ENCODE measurements around the gene RNF6. TPM values are rescaled to one million over a fixed set of nuclear protein-coding genes. Genes with fewer than 3 reads are reported as not detected.

RNF6 gene
- total RNA-seq, 2 donors from 2014 or later = 14.1 to 26.2 TPM

- no peak for DNase-seq (ENCODE audit: low spot score)
- Histone ChIP-seq H3K27ac (no peak overlapping the region), H3K36me3 (no peaks in the 10 kb centered on the region), H3K9me3 (no peaks in the 10 kb centered on the region), H3K27me3 (no peaks in the 10 kb centered on the region), H3K4me3 (no peak overlapping the region), H3K4me1 (peaks cover 0 to 25% of the 10 kb centered on the region in 2 donors)
- TF ChIP-seq CTCF (IDR thresholded peaks at IDR 0.05) = no peak
These were observed 38.7 kb downstream of the RNF6 start for GRCh38 chr13:26183416-26183815.

- TF ChIP-seq CTCF (IDR thresholded peaks at IDR 0.05) = no peak
- Histone ChIP-seq H3K9me3 (no peaks in the 10 kb centered on the region), H3K36me3 (no peaks in the 10 kb centered on the region), H3K27ac (no peak overlapping the region), H3K4me3 (no peak overlapping the region), H3K27me3 (no peaks in the 10 kb centered on the region), H3K4me1 (peaks cover 0 to 8% of the 10 kb centered on the region in 2 donors)
- no peak for DNase-seq (ENCODE audit: low spot score)
These were observed 42.8 kb downstream of the RNF6 start for GRCh38 chr13:26179344-26179743.

- no peak for TF ChIP-seq CTCF (IDR thresholded peaks at IDR 0.05)
- Histone ChIP-seq H3K27ac (no peak overlapping the region), H3K4me3 (no peak overlapping the region), H3K9me3 (no peaks in the 10 kb centered on the region), H3K4me1 (no peaks in the 10 kb centered on the region), H3K36me3 (no peaks in the 10 kb centered on the region), H3K27me3 (no peaks in the 10 kb centered on the region)
- DNase-seq (ENCODE audit: low spot score) = no peak
These were observed 53.3 kb downstream of the RNF6 start for GRCh38 chr13:26168835-26169234.

GRCh38 chr13:26168237-26168814, 53.8 kb downstream of the RNF6 start:
- no peak for TF ChIP-seq CTCF (IDR thresholded peaks at IDR 0.05)
- H3K27ac ChIP-seq = no peak overlapping the region
- H3K27me3 ChIP-seq = no peaks in the 10 kb centered on the region
- H3K9me3 ChIP-seq = no peaks in the 10 kb centered on the region
- no peak for DNase-seq (ENCODE audit: low spot score)
- H3K4me1 ChIP-seq = no peaks in the 10 kb centered on the region
- H3K4me3 ChIP-seq = no peak overlapping the region
- H3K36me3 ChIP-seq = no peaks in the 10 kb centered on the region

- H3K9me3 ChIP-seq = no peaks in the 10 kb centered on the region
- TF ChIP-seq CTCF (IDR thresholded peaks at IDR 0.05) = no peak
- H3K36me3 ChIP-seq = no peaks in the 10 kb centered on the region
- DNase-seq (ENCODE audit: low spot score) = no peak
- H3K27ac ChIP-seq = no peak overlapping the region
- no peak overlapping the region for H3K4me3 ChIP-seq
- no peaks in the 10 kb centered on the region for H3K4me1 ChIP-seq
- H3K27me3 ChIP-seq = no peaks in the 10 kb centered on the region
These were observed 58.3 kb downstream of the RNF6 start for GRCh38 chr13:26163812-26164211.

Other genes starting within 250 kb of the RNF6 start
- not detected for gene SHISA2, start 170.3 kb downstream of the RNF6 start, total RNA-seq
- gene CDK8, start 31.8 kb upstream of the RNF6 start, total RNA-seq = 10 to 100 TPM in 1 of 2 donors, 1 to 10 TPM in 1; 8.6 to 10.4 TPM